ENCODE data around the gene DIMT1. TPM values are rescaled to one million over a fixed set of nuclear protein-coding genes. Genes with fewer than 3 reads are reported as not detected.

DIMT1 gene
- total RNA-seq, 1 experiment from 2014 or later = 20.8 TPM

DNA sequence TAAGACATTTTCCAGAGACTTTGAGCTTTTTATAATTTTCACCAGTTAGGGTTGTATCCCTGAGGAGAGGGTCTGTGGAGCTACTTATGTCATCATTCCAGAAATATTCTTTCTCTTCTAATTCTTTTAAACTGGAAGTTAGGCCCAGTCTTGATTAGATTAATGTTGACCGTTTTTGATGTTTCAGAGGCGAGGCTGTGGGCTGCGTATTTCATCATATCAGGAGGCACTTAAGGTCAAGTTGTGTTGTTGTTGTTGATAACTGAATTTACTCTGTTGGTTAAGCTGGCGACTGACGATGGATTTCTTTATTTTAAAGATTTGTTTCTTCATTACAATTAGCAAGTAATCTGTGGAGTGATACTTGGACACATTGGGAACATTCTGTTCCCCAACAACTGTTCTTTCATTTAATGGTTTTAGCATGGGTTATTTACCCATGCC lies 28.9 kb upstream of the DIMT1 start:
- Histone ChIP-seq H3K79me2 (ENCODE audit: low read depth) (peaks cover 73% of the 10 kb centered on the region), H3K4me1 (replicated peaks; ENCODE audit: insufficient read depth) (no peaks in the 10 kb centered on the region), H3K4me3 (no peak overlapping the region), H3K36me3 (ENCODE audit: low read depth) (0 out of 2 replicates have a peak, but pooled peaks cover under 1% of the 10 kb centered on the region), H4K20me1 (ENCODE audit: insufficient read depth) (peaks cover 39% of the 10 kb centered on the region), H3K4me2 (no peak overlapping the region), H3K27me3 (ENCODE audit: insufficient read depth, low read depth) (no peaks in the 10 kb centered on the region), H2AFZ (no peak overlapping the region), H3F3A (ENCODE audit: insufficient read depth, low read depth) (no peaks in the 10 kb centered on the region), H3K27ac (no peak overlapping the region), H3K9me3 (ENCODE audit: insufficient read depth, low read depth) (no peaks in the 10 kb centered on the region), H3K9me2 (ENCODE audit: insufficient read depth) (no peaks in the 10 kb centered on the region)
- intact Hi-C loops (cut with micrococcal nuclease; ENCODE audit: unreplicated experiment) = no loop called here
- ChIA-PET POLR2A (ENCODE audit: unreplicated experiment) (no interaction called here), CTCF (no interaction called here)
- TF ChIP-seq EZH2 (IDR thresholded peaks at IDR 0.05; ENCODE audit: low read depth) = no peak
- TF ChIP-seq, protein P1, sequence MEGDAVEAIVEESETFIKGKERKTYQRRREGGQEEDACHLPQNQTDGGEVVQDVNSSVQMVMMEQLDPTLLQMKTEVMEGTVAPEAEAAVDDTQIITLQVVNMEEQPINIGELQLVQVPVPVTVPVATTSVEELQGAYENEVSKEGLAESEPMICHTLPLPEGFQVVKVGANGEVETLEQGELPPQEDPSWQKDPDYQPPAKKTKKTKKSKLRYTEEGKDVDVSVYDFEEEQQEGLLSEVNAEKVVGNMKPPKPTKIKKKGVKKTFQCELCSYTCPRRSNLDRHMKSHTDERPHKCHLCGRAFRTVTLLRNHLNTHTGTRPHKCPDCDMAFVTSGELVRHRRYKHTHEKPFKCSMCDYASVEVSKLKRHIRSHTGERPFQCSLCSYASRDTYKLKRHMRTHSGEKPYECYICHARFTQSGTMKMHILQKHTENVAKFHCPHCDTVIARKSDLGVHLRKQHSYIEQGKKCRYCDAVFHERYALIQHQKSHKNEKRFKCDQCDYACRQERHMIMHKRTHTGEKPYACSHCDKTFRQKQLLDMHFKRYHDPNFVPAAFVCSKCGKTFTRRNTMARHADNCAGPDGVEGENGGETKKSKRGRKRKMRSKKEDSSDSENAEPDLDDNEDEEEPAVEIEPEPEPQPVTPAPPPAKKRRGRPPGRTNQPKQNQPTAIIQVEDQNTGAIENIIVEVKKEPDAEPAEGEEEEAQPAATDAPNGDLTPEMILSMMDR (conservative IDR thresholded peaks at IDR 0.05) = no peak
- no TSS peak for BruUV-seq (replicated peaks)
- no peak for DNase-seq

DNA sequence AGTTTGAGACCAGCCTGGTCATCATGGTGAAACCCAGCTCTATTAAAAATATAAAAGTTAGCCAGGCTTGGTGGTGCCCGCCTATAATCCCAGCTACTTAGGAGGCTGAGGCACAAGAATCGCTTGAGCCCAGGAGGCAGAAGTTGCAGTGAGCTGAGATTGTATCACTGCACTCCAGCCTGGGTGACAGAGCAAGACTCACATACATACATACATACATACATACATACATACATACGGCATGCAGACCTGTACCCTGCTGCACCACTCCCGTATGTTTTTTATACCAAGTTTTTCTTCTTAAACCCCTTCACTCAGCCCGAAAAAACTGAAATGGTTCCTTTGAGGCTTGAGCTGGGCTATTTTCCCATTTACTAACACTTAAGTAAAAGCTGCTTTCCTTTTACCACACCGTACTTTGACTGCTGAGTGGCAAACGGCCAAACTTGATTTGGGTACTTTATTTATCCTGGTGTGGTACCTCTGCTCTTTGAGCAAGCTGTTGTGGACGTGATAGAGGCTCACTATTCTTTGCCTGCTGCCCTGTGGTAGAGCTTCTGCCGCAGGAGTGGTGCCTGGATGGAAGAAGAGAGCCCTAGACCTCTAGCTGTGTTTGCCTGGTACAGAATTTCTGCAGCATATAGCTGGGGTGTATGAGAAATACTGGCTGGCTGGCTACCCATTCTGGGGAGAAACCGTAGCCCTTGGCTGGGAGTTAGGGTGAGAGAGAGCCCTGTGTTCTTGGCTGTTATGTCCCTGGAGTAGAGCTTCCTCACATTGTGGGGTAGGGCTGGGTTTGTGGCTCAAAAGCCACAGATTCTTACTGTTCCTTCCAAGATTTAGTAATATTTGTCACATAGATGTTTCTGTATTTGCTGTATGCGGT lies 28.3 kb upstream of the DIMT1 start:
- DNase-seq = no peak
- no peak overlapping the region for H2AFZ ChIP-seq
- H3K27me3 ChIP-seq (ENCODE audit: insufficient read depth, low read depth) = no peaks in the 10 kb centered on the region
- POLR2A ChIA-PET (ENCODE audit: unreplicated experiment) = interaction anchor here (0.6 kb wide), 1 partner anchor 28 kb away, joined by 5 read pairs; the partner anchor contains the start of gene DIMT1
- no peaks in the 10 kb centered on the region for H3K9me3 ChIP-seq (ENCODE audit: insufficient read depth, low read depth)
- H3K4me1 ChIP-seq (replicated peaks; ENCODE audit: insufficient read depth) = no peaks in the 10 kb centered on the region
- intact Hi-C loops (cut with micrococcal nuclease; ENCODE audit: unreplicated experiment) = no loop called here
- CTCF ChIA-PET = no interaction called here
- no peaks in the 10 kb centered on the region for H3K9me2 ChIP-seq (ENCODE audit: insufficient read depth)
- BruUV-seq (replicated peaks) = no TSS peak
- no peak overlapping the region for H3K4me3 ChIP-seq
- no peak overlapping the region for H3K27ac ChIP-seq
- TF ChIP-seq, protein P1 (conservative IDR thresholded peaks at IDR 0.05) = no peak
- H3K4me2 ChIP-seq = no peak overlapping the region
- H3K79me2 ChIP-seq (ENCODE audit: low read depth) = peaks cover 80% of the 10 kb centered on the region
- H3F3A ChIP-seq (ENCODE audit: insufficient read depth, low read depth) = no peaks in the 10 kb centered on the region
- no peaks in the 10 kb centered on the region for H3K36me3 ChIP-seq (ENCODE audit: low read depth)
- H4K20me1 ChIP-seq (ENCODE audit: insufficient read depth) = peaks cover 44% of the 10 kb centered on the region

DNA sequence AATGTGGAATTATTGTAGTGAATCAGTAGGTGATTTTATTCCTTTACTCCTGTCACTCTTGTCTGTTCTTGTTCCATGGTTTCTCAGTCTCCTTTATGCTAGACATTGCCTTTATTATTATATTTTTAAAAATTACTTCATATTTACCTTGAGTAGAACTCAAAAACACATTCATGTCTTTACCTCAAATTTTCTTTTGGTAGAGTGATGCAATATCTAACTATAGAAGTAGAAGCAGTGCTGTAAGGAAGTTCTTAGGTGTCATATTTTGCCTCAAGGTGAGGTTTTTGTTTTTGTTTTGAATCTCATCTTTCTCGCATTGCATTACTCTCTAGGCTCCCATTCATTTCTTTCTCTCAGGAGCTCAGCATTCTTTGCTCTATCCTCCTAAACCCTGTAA lies 21.1 kb upstream of the DIMT1 start:
- Histone ChIP-seq H3K4me1 (replicated peaks; ENCODE audit: insufficient read depth) (no peaks in the 10 kb centered on the region), H3K4me2 (no peak overlapping the region), H3F3A (ENCODE audit: insufficient read depth, low read depth) (no peaks in the 10 kb centered on the region), H3K4me3 (no peak overlapping the region), H3K36me3 (ENCODE audit: low read depth) (no peaks in the 10 kb centered on the region), H4K20me1 (ENCODE audit: insufficient read depth) (peaks cover 46% of the 10 kb centered on the region), H3K27ac (no peak overlapping the region), H3K27me3 (ENCODE audit: insufficient read depth, low read depth) (no peaks in the 10 kb centered on the region), H3K9me2 (ENCODE audit: insufficient read depth) (no peaks in the 10 kb centered on the region), H2AFZ (no peak overlapping the region), H3K9me3 (ENCODE audit: insufficient read depth, low read depth) (no peaks in the 10 kb centered on the region), H3K79me2 (ENCODE audit: low read depth) (peaks cover 84% of the 10 kb centered on the region)
- no TSS peak for BruUV-seq (replicated peaks)
- POLR2A ChIA-PET (ENCODE audit: unreplicated experiment) = no interaction called here
- DNase-seq = no peak
- CTCF ChIA-PET = no interaction called here
- TF ChIP-seq, protein P1 (conservative IDR thresholded peaks at IDR 0.05) = no peak
- intact Hi-C loops (cut with micrococcal nuclease; ENCODE audit: unreplicated experiment) = no loop called here
